Heart left ventricle (tissue), 13 donors: ENCODE data around the gene SMIM8.

ENCODE experiments used
- POLR2A ChIP-seq, 2 donors: fragments of 450-650 bp; IDR thresholded peaks; one replicate each; pipeline ENCODE4 v1.6.1; 2017; ENCODE audit warnings: antibody characterized with exemption in 2 of 2, mild to moderate bottlenecking in 2 of 2, moderate library complexity in 2 of 2
- TF ChIP-seq, protein P1 (sequence below), 12 donors: fragments of 200-600 bp; sonication (generic) in 4 of 12; IDR thresholded peaks; one replicate each; pipeline versions ENCODE4 v1.5.0 to v1.8.0; 2018 to 2022; ENCODE audit warnings: antibody characterized with exemption in 12 of 12, mild to moderate bottlenecking in 5 of 12
- donor health status: ischemic (EF 13 %, LVEDD 7.1; RV severe dilation, severe dysfunction).
- donor health status: DM: no; HTN: yes; CAD: no.
- donor health status: DM: no; HTN: no; CAD: no.
- donor health status: ischemic (EF 25% LVEDD 6.9; RV normal size, moderate dysfunction).
- donor health status: ischemic (EF 25% LVEDD 5.7; RV mildly dilated, moderate dysfunction).
- donor health status: ischemic (EF 35%, LVEDD 5.7; RV mildly dilated, moderate dysfunction).
- donor health status: nonischemic (EF 11% LVEDD 7.7; RV severe dilation, severe dysfunction).
- donor health status: DM: yes; HTN: yes; CAD: no.
- donor health status: PGD.
- donor health status: ischemic (EF 29% LVEDD 5.4; RV normal size, mild dysfunction).
- donor health status: nonischemic (EF 23%, LVEDD 6.1; RV moderate dilation, normal function).

GRCh38 chr6:87376643-87377042 lies 54.3 kb downstream of the SMIM8 start:
- TF ChIP-seq, protein P1, sequence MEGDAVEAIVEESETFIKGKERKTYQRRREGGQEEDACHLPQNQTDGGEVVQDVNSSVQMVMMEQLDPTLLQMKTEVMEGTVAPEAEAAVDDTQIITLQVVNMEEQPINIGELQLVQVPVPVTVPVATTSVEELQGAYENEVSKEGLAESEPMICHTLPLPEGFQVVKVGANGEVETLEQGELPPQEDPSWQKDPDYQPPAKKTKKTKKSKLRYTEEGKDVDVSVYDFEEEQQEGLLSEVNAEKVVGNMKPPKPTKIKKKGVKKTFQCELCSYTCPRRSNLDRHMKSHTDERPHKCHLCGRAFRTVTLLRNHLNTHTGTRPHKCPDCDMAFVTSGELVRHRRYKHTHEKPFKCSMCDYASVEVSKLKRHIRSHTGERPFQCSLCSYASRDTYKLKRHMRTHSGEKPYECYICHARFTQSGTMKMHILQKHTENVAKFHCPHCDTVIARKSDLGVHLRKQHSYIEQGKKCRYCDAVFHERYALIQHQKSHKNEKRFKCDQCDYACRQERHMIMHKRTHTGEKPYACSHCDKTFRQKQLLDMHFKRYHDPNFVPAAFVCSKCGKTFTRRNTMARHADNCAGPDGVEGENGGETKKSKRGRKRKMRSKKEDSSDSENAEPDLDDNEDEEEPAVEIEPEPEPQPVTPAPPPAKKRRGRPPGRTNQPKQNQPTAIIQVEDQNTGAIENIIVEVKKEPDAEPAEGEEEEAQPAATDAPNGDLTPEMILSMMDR (IDR thresholded peaks at IDR 0.05), result no peak
- TF ChIP-seq POLR2A (IDR thresholded peaks at IDR 0.05), result no peak
